Neural crest cell (in vitro differentiated cells): ENCODE data around the gene MYL7. TPM values are rescaled to one million over a fixed set of nuclear protein-coding genes. Genes with fewer than 3 reads are reported as not detected.

Source experiments
- DNase-seq: peaks from one replicate; pipeline ENCODE4 v3.0.0; 2021; ENCODE audit warnings: low read depth, mixed read lengths, low spot score
- H3K27ac Mint-ChIP-seq: one replicate; pipeline ENCODE4 v1.8.0; 2021; ENCODE audit warnings: mild to moderate bottlenecking, mixed read lengths; ENCODE audit not compliant: unreplicated experiment
- H3K27me3 Mint-ChIP-seq: 2 replicates; pipeline ENCODE4 v1.8.0; 2021; ENCODE audit warnings: low read depth, mild to moderate bottlenecking, mixed read lengths
- H3K36me3 Mint-ChIP-seq: 2 replicates; pipeline ENCODE4 v1.8.0; 2021; ENCODE audit warnings: low read depth, mild to moderate bottlenecking, mixed read lengths
- H3K4me1 Mint-ChIP-seq: 2 replicates; pipeline ENCODE4 v1.8.0; 2021; ENCODE audit warnings: mixed read lengths
- H3K4me3 Mint-ChIP-seq: one replicate; pipeline ENCODE4 v1.8.0; 2021; ENCODE audit warnings: mild to moderate bottlenecking, mixed read lengths
- H3K9me3 Mint-ChIP-seq: 2 replicates; pipeline ENCODE4 v1.8.0; 2021; ENCODE audit warnings: mixed read lengths
- CTCF ChIP-seq: fragments of 200-600 bp; sonication (generic); conservative IDR thresholded peaks from 2 replicates; pipeline ENCODE4 v1.5.0; 2021; ENCODE audit warnings: antibody characterized with exemption, mild to moderate bottlenecking
- total RNA-seq: library from RNA; stranded (reverse); gene quantifications from 2 replicates; pipeline ENCODE4 v1.2.1, GENCODE V29; 2021

Gene MYL7
- total RNA-seq, 1 donor from 2014 or later = not detected

- Mint-ChIP-seq H3K27ac (no peak overlapping the region), H3K4me3 (no peak overlapping the region), H3K4me1 (no peaks in the 10 kb centered on the region), H3K9me3 (no peaks in the 10 kb centered on the region), H3K36me3 (no peaks in the 10 kb centered on the region), H3K27me3 (peaks cover 21% of the 10 kb centered on the region)
- no peak for DNase-seq
- no peak for TF ChIP-seq CTCF
These were observed 46.7 kb upstream of the MYL7 start for GRCh38 chr7:44187636-44188416.

GRCh38 chr7:44186736-44187135, 45.6 kb upstream of the MYL7 start:
- Mint-ChIP-seq H3K27me3 (peaks cover 29% of the 10 kb centered on the region), H3K4me1 (no peaks in the 10 kb centered on the region), H3K4me3 (no peak overlapping the region), H3K36me3 (no peaks in the 10 kb centered on the region), H3K27ac (no peak overlapping the region), H3K9me3 (peaks cover 5% of the 10 kb centered on the region)
- TF ChIP-seq CTCF = no peak
- DNase-seq = no peak

- Mint-ChIP-seq H3K4me1 (no peaks in the 10 kb centered on the region), H3K27me3 (peaks cover 34% of the 10 kb centered on the region), H3K36me3 (no peaks in the 10 kb centered on the region), H3K9me3 (peaks cover 8% of the 10 kb centered on the region), H3K4me3 (no peak overlapping the region), H3K27ac (no peak overlapping the region)
- DNase-seq = no peak
- no peak for TF ChIP-seq CTCF
These were observed 44.6 kb upstream of the MYL7 start for GRCh38 chr7:44185729-44186128.

- Mint-ChIP-seq H3K4me3 (no peak overlapping the region), H3K27ac (no peak overlapping the region), H3K4me1 (no peaks in the 10 kb centered on the region), H3K27me3 (peaks cover 34% of the 10 kb centered on the region), H3K36me3 (no peaks in the 10 kb centered on the region), H3K9me3 (peaks cover 8% of the 10 kb centered on the region)
- DNase-seq = no peak
- TF ChIP-seq CTCF = no peak
These were observed 43.8 kb upstream of the MYL7 start for GRCh38 chr7:44184873-44185446.

- Mint-ChIP-seq H3K4me3 (no peak overlapping the region), H3K27ac (no peak overlapping the region), H3K9me3 (peaks cover 8% of the 10 kb centered on the region), H3K36me3 (no peaks in the 10 kb centered on the region), H3K27me3 (peaks cover 34% of the 10 kb centered on the region), H3K4me1 (no peaks in the 10 kb centered on the region)
- no peak for DNase-seq
- TF ChIP-seq CTCF = no peak
These were observed 43.2 kb upstream of the MYL7 start for GRCh38 chr7:44184206-44184872.
